ENCODE data around the gene MLXIPL. TPM values are rescaled to one million over a fixed set of nuclear protein-coding genes. Genes with fewer than 3 reads are reported as not detected.

The MLXIPL gene
- total RNA-seq, 2 experiments from 2014 or later, result not detected

GRCh38 chr7:73650524-73650923 lies 26.2 kb upstream of the MLXIPL start:
- no peaks in the 10 kb centered on the region for H3K9me3 Mint-ChIP-seq
- no peak for DNase-seq
- H3K4me1 Mint-ChIP-seq, result peaks cover 8% of the 10 kb centered on the region
- H3K27ac Mint-ChIP-seq, result no peak overlapping the region
- no peak overlapping the region for H3K4me3 Mint-ChIP-seq
- no peaks in the 10 kb centered on the region for H3K36me3 Mint-ChIP-seq
- peaks cover 79% of the 10 kb centered on the region for H3K27me3 Mint-ChIP-seq

- no peak for DNase-seq
- peaks cover 8% of the 10 kb centered on the region for H3K4me1 Mint-ChIP-seq
- H3K36me3 Mint-ChIP-seq, result no peaks in the 10 kb centered on the region
- H3K27ac Mint-ChIP-seq, result no peak overlapping the region
- no peaks in the 10 kb centered on the region for H3K9me3 Mint-ChIP-seq
- peak overlapping the region; percentile 3 for H3K4me3 Mint-ChIP-seq
- peaks cover 80% of the 10 kb centered on the region for H3K27me3 Mint-ChIP-seq
Observed at GRCh38 chr7:73649576-73649975, 25.3 kb upstream of the MLXIPL start.

- DNase-seq, result no peak
- Mint-ChIP-seq H3K27me3 (peaks cover 82% of the 10 kb centered on the region), H3K9me3 (no peaks in the 10 kb centered on the region), H3K27ac (no peak overlapping the region), H3K4me1 (peaks cover 8% of the 10 kb centered on the region), H3K36me3 (no peaks in the 10 kb centered on the region), H3K4me3 (peak overlapping the region; percentile 62)
Observed at GRCh38 chr7:73648593-73649332, 24.4 kb upstream of the MLXIPL start.

GRCh38 chr7:73647725-73648592 lies 23.6 kb upstream of the MLXIPL start:
- peaks cover 8% of the 10 kb centered on the region for H3K4me1 Mint-ChIP-seq
- peaks cover 78% of the 10 kb centered on the region for H3K27me3 Mint-ChIP-seq
- no peaks in the 10 kb centered on the region for H3K9me3 Mint-ChIP-seq
- H3K4me3 Mint-ChIP-seq, result peak overlapping the region; percentile 62
- H3K36me3 Mint-ChIP-seq, result no peaks in the 10 kb centered on the region
- DNase-seq, result peak; percentile 48
- H3K27ac Mint-ChIP-seq, result no peak overlapping the region

GRCh38 chr7:73646785-73647724 lies 22.7 kb upstream of the MLXIPL start:
- H3K4me3 Mint-ChIP-seq, result no peak overlapping the region
- peaks cover 8% of the 10 kb centered on the region for H3K4me1 Mint-ChIP-seq
- H3K9me3 Mint-ChIP-seq, result no peaks in the 10 kb centered on the region
- no peak for DNase-seq
- no peak overlapping the region for H3K27ac Mint-ChIP-seq
- no peaks in the 10 kb centered on the region for H3K36me3 Mint-ChIP-seq
- H3K27me3 Mint-ChIP-seq, result peaks cover 72% of the 10 kb centered on the region

- Mint-ChIP-seq H3K9me3 (peaks cover 4% of the 10 kb centered on the region), H3K4me1 (peaks cover 8% of the 10 kb centered on the region), H3K27ac (no peak overlapping the region), H3K36me3 (no peaks in the 10 kb centered on the region), H3K27me3 (peaks cover 59% of the 10 kb centered on the region), H3K4me3 (no peak overlapping the region)
- DNase-seq, result no peak
Observed at GRCh38 chr7:73645643-73646174, 21.4 kb upstream of the MLXIPL start.

- Mint-ChIP-seq H3K36me3 (no peaks in the 10 kb centered on the region), H3K4me1 (peaks cover 8% of the 10 kb centered on the region), H3K27me3 (peaks cover 49% of the 10 kb centered on the region)
Observed at GRCh38 chr7:73644688-73645286, 20.5 kb upstream of the MLXIPL start.

GRCh38 chr7:73642834-73643233 lies 18.5 kb upstream of the MLXIPL start:
- Mint-ChIP-seq H3K27ac (no peak overlapping the region), H3K4me1 (peaks cover 1% of the 10 kb centered on the region), H3K4me3 (no peak overlapping the region), H3K9me3 (peaks cover 4% of the 10 kb centered on the region), H3K36me3 (no peaks in the 10 kb centered on the region), H3K27me3 (peaks cover 37% of the 10 kb centered on the region)
- no peak for DNase-seq

More at GRCh38 chr7:73644688-73645286, 20.5 kb upstream of the MLXIPL start:
- no peak for DNase-seq
- Mint-ChIP-seq H3K27ac (no peak overlapping the region), H3K9me3 (peaks cover 4% of the 10 kb centered on the region), H3K4me3 (no peak overlapping the region)

GRCh38 chr7:73638911-73639310 lies 14.6 kb upstream of the MLXIPL start:
- H3K4me1 Mint-ChIP-seq, result no peaks in the 10 kb centered on the region
- peaks cover 19% of the 10 kb centered on the region for H3K27me3 Mint-ChIP-seq
- no peak overlapping the region for H3K4me3 Mint-ChIP-seq
- no peak for DNase-seq
- H3K9me3 Mint-ChIP-seq, result peaks cover 4% of the 10 kb centered on the region
- no peak overlapping the region for H3K27ac Mint-ChIP-seq
- no peaks in the 10 kb centered on the region for H3K36me3 Mint-ChIP-seq

GRCh38 chr7:73635428-73636200 lies 11.3 kb upstream of the MLXIPL start:
- DNase-seq, result no peak
- H3K27me3 Mint-ChIP-seq, result peaks cover 36% of the 10 kb centered on the region
- no peak overlapping the region for H3K27ac Mint-ChIP-seq
- H3K9me3 Mint-ChIP-seq, result no peaks in the 10 kb centered on the region
- H3K4me1 Mint-ChIP-seq, result no peaks in the 10 kb centered on the region
- no peaks in the 10 kb centered on the region for H3K36me3 Mint-ChIP-seq
- no peak overlapping the region for H3K4me3 Mint-ChIP-seq

GRCh38 chr7:73633844-73634243 lies 9.5 kb upstream of the MLXIPL start:
- peaks cover 43% of the 10 kb centered on the region for H3K27me3 Mint-ChIP-seq
- DNase-seq, result no peak
- no peaks in the 10 kb centered on the region for H3K9me3 Mint-ChIP-seq
- no peaks in the 10 kb centered on the region for H3K36me3 Mint-ChIP-seq
- H3K4me1 Mint-ChIP-seq, result no peaks in the 10 kb centered on the region
- H3K27ac Mint-ChIP-seq, result no peak overlapping the region
- no peak overlapping the region for H3K4me3 Mint-ChIP-seq

GRCh38 chr7:73633323-73633722 lies 9.0 kb upstream of the MLXIPL start:
- Mint-ChIP-seq H3K27ac (no peak overlapping the region), H3K4me3 (no peak overlapping the region), H3K36me3 (no peaks in the 10 kb centered on the region), H3K9me3 (no peaks in the 10 kb centered on the region), H3K4me1 (no peaks in the 10 kb centered on the region), H3K27me3 (peaks cover 48% of the 10 kb centered on the region)
- DNase-seq, result no peak

- Mint-ChIP-seq H3K27ac (no peak overlapping the region), H3K9me3 (no peaks in the 10 kb centered on the region), H3K36me3 (no peaks in the 10 kb centered on the region), H3K4me3 (no peak overlapping the region), H3K27me3 (peaks cover 62% of the 10 kb centered on the region), H3K4me1 (no peaks in the 10 kb centered on the region)
- no peak for DNase-seq
Observed at GRCh38 chr7:73631558-73631957, 7.2 kb upstream of the MLXIPL start.

GRCh38 chr7:73628504-73628903 lies 4.2 kb upstream of the MLXIPL start:
- Mint-ChIP-seq H3K27me3 (peaks cover 68% of the 10 kb centered on the region), H3K4me1 (peaks cover 2% of the 10 kb centered on the region), H3K27ac (no peak overlapping the region), H3K36me3 (no peaks in the 10 kb centered on the region), H3K9me3 (no peaks in the 10 kb centered on the region), H3K4me3 (no peak overlapping the region)
- DNase-seq, result no peak
